Thoracic aorta (tissue), 2 donors: ENCODE measurements around the gene ZNF513. TPM values are rescaled to one million over a fixed set of nuclear protein-coding genes. Genes with fewer than 3 reads are reported as not detected.
A peak's percentile ranks its signal among the peaks of the same experiment; 100 is the strongest.
"Not testable (repeated sequence)": the region's sequence is repeated elsewhere in the genome, so short reads cannot be mapped to it uniquely, and the experiment has no call there.

Experiments used
- ATAC-seq: fragments of 150-250 bp; one replicate; pipeline ENCODE4 v1.8.0; 2017; ENCODE audit warnings: low read depth; ENCODE audit not compliant: insufficient number of reproducible peaks, low FRiP score
- DNase-seq: peaks from one replicate; pipeline ENCODE4 v3.0.0-alpha.2; 2020; ENCODE audit warnings: low spot score
- H3K27ac ChIP-seq, 2 donors: fragments of 200-600 bp; sonication (generic); 1 replicate in 1 of 2; 2 replicates in 1 of 2; pipeline ENCODE4 v1.5.1; 2016; ENCODE audit warnings: mild to moderate bottlenecking in 2 of 2, moderate library complexity in 2 of 2
- H3K27me3 ChIP-seq: fragments of 200-600 bp; sonication (generic); replicated peaks from 2 replicates; pipeline ENCODE4 v1.6.0; 2016; ENCODE audit warnings: mild to moderate bottlenecking; ENCODE audit not compliant: insufficient read depth
- H3K36me3 ChIP-seq: fragments of 200-600 bp; sonication (generic); one replicate; pipeline ENCODE4 v1.5.1; 2016
- H3K4me1 ChIP-seq, 2 donors: fragments of 200-600 bp; sonication (generic); 1 replicate in 1 of 2; 2 replicates in 1 of 2; pipeline versions ENCODE4 v1.5.1 to v1.6.0; 2016; ENCODE audit warnings: low read depth in 2 of 2, mild to moderate bottlenecking in 1 of 2; ENCODE audit not compliant: control insufficient read depth in 1 of 2
- H3K4me3 ChIP-seq: fragments of 200-600 bp; sonication (generic); 2 replicates; pipeline ENCODE4 v1.5.1; 2016; ENCODE audit warnings: mild to moderate bottlenecking
- H3K9me3 ChIP-seq: fragments of 200-600 bp; sonication (generic); 2 replicates; pipeline ENCODE4 v1.5.1; 2016
- total RNA-seq, 2 donors: library from RNA; depleted of rRNA; stranded (reverse); fragments of >200 nt; gene quantifications; one replicate each; pipeline versions ENCODE4 v1.1.0 to v1.2.3, GENCODE V29; 2016
- TF ChIP-seq, protein P1 (sequence below): fragments of 200-600 bp; sonication (generic); IDR thresholded peaks from one replicate; pipeline ENCODE4 v1.5.1; 2019; ENCODE audit warnings: antibody characterized with exemption

The ZNF513 gene, protein sequence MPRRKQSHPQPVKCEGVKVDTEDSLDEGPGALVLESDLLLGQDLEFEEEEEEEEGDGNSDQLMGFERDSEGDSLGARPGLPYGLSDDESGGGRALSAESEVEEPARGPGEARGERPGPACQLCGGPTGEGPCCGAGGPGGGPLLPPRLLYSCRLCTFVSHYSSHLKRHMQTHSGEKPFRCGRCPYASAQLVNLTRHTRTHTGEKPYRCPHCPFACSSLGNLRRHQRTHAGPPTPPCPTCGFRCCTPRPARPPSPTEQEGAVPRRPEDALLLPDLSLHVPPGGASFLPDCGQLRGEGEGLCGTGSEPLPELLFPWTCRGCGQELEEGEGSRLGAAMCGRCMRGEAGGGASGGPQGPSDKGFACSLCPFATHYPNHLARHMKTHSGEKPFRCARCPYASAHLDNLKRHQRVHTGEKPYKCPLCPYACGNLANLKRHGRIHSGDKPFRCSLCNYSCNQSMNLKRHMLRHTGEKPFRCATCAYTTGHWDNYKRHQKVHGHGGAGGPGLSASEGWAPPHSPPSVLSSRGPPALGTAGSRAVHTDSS
- total RNA-seq, result 10 to 100 TPM; 10.7 to 10.9 TPM

DNA sequence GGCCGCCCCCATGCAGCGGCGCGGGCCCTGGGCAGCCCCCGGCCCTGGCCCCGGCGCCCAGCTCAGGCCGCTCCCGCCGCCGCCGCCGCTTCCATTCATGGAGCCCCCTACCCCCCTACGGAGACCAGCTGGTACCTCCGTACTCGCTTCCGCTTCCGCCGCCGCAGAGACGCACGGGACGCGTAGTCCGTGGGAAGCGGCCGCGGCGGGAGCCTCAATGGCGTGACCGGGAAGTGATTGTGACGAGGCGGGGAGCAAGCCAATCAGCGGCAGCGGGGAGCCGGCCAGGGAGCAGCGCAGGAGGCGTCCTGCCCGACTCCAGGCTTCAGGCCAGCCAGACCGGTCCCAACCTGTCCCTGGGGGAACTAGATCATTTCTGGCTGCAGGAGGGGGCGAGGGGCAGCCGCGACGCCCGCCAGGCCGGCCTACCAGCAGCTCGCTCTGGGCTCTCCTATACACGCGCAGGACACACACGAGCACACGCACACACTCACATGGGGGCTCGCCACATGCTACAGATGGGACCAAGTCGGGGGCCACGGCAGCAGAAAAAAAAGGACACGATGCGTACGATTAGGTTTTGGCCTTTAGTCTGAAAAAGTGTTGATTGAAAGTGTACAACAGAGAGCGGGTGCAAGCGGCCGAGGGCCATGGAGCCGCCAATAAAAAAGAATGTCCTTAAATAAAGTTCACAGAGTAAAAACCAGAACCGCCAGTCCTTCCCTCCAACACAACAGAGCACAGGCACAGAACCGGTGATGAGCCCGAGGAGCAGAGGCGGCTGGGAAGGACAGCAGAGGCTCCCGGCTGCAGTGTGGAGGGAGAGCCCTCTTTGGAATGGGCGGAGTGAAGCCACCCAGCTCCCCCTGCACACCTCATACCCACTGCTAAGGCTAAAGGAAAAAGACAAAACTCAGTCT is at the start of gene ZNF513:
ZNF513 (minus strand) TSS at position 109 of the 920 bp plus-strand sequence. CDS start 208 bp downstream, outside the sequence.
- no peaks in the 10 kb centered on the region for H3K27me3 ChIP-seq
- H3K36me3 ChIP-seq, result peaks cover 46% of the 10 kb centered on the region
- peak within 1 kb of the TSS; percentile 72 for H3K4me3 ChIP-seq
- TF ChIP-seq, protein P1, sequence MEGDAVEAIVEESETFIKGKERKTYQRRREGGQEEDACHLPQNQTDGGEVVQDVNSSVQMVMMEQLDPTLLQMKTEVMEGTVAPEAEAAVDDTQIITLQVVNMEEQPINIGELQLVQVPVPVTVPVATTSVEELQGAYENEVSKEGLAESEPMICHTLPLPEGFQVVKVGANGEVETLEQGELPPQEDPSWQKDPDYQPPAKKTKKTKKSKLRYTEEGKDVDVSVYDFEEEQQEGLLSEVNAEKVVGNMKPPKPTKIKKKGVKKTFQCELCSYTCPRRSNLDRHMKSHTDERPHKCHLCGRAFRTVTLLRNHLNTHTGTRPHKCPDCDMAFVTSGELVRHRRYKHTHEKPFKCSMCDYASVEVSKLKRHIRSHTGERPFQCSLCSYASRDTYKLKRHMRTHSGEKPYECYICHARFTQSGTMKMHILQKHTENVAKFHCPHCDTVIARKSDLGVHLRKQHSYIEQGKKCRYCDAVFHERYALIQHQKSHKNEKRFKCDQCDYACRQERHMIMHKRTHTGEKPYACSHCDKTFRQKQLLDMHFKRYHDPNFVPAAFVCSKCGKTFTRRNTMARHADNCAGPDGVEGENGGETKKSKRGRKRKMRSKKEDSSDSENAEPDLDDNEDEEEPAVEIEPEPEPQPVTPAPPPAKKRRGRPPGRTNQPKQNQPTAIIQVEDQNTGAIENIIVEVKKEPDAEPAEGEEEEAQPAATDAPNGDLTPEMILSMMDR, result no peak
- ATAC-seq (peak; percentile 94), DNase-seq (peak; percentile 91)
- peaks cover 11 to 15% of the 10 kb centered on the region in 2 donors for H3K4me1 ChIP-seq
- H3K27ac ChIP-seq, result peak within 1 kb of the TSS; percentile 77 to 90
- H3K9me3 ChIP-seq, result no peaks in the 10 kb centered on the region

DNA sequence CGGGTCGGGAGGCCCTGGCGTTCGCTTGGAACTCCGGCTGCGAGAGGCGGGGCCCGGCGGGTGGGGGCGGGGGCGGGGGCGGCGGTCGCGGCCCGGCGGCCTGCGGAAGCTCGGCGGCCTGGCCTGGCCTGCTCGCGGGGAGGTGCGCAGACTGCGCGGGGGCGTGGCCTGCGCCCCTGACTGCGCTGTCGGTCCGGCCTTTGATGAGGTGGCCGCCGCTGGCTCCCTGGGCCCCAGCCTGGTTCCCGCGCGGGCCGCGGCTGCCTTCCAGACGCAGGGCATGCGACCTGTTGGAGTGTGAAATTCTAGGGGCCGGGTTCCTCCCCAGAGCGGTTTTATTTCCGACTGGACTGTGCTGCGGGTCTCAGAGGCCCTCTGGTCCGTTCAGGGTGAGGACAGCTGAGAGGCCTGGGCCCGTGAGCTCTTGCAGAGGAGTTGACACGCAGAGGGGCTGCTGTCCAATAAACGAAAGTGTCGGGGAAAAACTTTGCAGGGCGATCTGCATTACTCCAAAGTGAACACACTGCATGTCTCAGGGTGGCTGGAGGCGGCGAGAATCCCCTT is 48.5 kb upstream of the ZNF513 start:
- H3K27me3 ChIP-seq, result no peaks in the 10 kb centered on the region
- peak overlapping the region; percentile 96 for H3K27ac ChIP-seq
- H3K36me3 ChIP-seq, result peaks cover 9% of the 10 kb centered on the region
- peak overlapping the region; percentile 95 for H3K4me3 ChIP-seq
- peaks cover 22 to 42% of the 10 kb centered on the region in 2 donors for H3K4me1 ChIP-seq
- ATAC-seq (peak; percentile 85), DNase-seq (peak; percentile 45)
- TF ChIP-seq, protein P1, result no peak
- no peaks in the 10 kb centered on the region for H3K9me3 ChIP-seq

DNA sequence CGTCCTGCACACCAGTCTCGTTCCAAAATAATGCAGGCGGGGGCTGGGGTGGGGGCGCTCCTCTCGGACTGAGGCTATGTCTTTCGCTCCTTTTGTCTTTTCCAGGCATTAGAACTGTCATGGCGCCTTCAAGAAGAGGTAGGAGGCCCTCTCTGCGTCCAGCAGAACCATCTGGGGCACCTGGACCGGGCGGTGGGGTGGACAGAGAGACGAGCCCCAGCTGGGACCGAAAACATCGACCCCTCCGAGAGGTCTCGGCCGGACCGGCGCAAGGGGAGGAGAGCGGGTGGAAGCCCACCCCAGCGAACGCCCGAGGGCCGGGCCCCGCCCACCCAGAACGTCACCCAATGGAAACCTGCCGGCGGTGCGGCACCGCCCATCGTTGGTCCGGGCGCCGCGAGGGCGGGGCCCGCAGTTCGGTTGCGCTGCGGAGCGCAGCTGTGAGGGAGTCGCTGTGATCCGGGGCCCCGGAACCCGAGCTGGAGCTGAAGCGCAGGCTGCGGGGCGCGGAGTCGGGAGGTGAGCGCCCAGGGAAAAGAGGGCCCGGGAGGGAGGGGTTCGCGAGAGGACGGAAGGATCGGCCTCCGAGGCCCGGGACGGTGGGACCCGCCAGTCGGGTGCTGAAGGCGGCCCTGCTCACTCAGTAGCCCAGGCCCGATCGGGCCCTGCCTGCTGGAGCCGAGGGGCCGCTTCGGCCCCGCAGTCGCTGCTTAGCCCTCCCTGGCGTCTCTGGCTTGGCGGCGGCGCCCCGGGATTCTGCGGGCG is 47.9 kb upstream of the ZNF513 start, which contains the start of gene NRBP1:
NRBP1 (plus strand) TSS at position 419 of the 765 bp plus-strand sequence. CDS start 4,643 bp downstream, outside the sequence.
- peaks cover 3% of the 10 kb centered on the region for H3K36me3 ChIP-seq
- H3K4me3 ChIP-seq, result peak within 1 kb of the TSS; percentile 95
- no peaks in the 10 kb centered on the region for H3K9me3 ChIP-seq
- DNase-seq (peak; percentile 66), ATAC-seq (peak; percentile 88)
- H3K4me1 ChIP-seq, result peaks cover 22 to 42% of the 10 kb centered on the region in 2 donors
- H3K27ac ChIP-seq, result peak within 1 kb of the TSS; percentile 96
- H3K27me3 ChIP-seq, result no peaks in the 10 kb centered on the region
- TF ChIP-seq, protein P1, result no peak

DNA sequence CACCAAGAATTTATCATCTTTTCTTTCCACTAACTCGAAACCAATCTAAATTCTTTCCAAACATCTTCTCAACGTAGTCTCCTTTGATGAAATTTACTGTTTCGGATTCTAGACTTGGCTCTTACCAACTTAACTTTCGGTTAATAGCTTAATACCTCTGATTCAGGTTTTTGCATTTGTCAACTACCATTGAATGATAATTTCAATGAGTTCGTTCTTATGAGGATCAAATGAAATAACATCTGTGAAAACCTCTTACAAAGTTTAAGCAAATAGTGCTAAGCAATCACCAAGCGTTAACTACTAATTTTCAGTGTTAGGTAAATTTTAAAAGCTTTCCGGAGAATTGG is 47.3 kb upstream of the ZNF513 start:
- H3K27ac ChIP-seq, result peak overlapping the region; percentile 96
- peaks cover 22 to 39% of the 10 kb centered on the region in 2 donors for H3K4me1 ChIP-seq
- TF ChIP-seq, protein P1, result no peak
- no peaks in the 10 kb centered on the region for H3K9me3 ChIP-seq
- H3K36me3 ChIP-seq, result no peaks in the 10 kb centered on the region
- no peak for ATAC-seq
- no peaks in the 10 kb centered on the region for H3K27me3 ChIP-seq
- H3K4me3 ChIP-seq, result peak overlapping the region; percentile 95
- no peak for DNase-seq

DNA sequence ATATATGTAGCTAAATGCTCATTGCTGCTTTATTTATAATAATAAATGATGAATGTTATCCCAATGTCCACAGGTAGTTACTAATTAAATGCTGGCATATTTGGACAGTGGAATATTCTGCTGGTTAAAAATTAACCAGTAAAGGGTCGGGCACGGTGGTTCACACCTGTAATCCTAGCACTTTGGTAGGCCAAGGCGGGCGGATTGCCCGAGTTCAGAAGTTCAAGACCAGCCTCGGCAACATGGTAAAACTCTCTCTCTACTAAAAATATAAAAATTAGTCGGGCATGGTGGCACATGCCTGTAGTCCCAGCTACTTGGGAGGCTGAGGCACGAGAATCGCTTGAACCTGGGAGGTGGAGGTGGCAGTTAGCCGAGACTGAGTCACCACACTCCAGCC is 44.5 kb upstream of the ZNF513 start:
- not testable (repeated sequence) for H3K36me3 ChIP-seq, H3K9me3 ChIP-seq, H3K4me3 ChIP-seq, DNase-seq, H3K27me3 ChIP-seq, ATAC-seq, H3K27ac ChIP-seq
- H3K4me1 ChIP-seq, result peaks cover 4 to 12% of the 10 kb centered on the region in 2 donors
